ENCODE results near the gene CNTNAP4. TPM values are rescaled to one million over a fixed set of nuclear protein-coding genes. Genes with fewer than 3 reads are reported as not detected.

The CNTNAP4 gene
- polyA plus RNA-seq, 2 donors, result not detected

DNA sequence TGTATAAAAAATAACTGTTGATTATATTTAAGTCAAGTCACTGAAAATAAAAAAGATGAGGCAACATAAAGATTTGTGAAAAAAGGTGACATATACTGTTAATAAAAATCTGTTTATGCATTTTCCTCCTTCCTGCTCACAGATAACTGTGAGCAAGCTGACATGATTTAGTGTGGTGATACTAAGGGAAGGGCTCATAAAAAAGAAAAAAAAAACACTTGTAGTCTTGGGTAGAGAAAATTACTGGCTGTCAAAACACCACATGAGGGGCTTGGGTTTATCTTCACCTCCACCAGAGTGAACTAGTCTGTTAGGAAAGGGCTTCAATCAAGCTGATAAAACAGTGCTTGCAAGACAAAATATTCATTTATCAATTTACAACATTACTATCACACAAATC lies 247.6 kb downstream of the CNTNAP4 start:
- Histone ChIP-seq H3K36me3 (ENCODE audit: control insufficient read depth in 2 of 2, insufficient read depth in 2 of 2, low read length in 1 of 2) (no peaks in the 10 kb centered on the region), H3K27me3 (ENCODE audit: control insufficient read depth in 1 of 2, insufficient read depth in 2 of 2, low read length in 2 of 2) (no peaks in the 10 kb centered on the region), H3K9me3 (ENCODE audit: control insufficient read depth in 2 of 2, insufficient read depth in 1 of 2, low read depth in 1 of 2, low read length in 1 of 2) (no peaks in the 10 kb centered on the region), H3K4me1 (ENCODE audit: control insufficient read depth in 2 of 2, insufficient read depth in 2 of 2, low read length in 1 of 2) (no peaks in the 10 kb centered on the region), H3K27ac (ENCODE audit: low read depth in 2 of 2, low read length in 1 of 2) (no peak overlapping the region), H3K4me3 (ENCODE audit: low read depth in 1 of 2, low read length in 2 of 2) (no peak overlapping the region)

DNA sequence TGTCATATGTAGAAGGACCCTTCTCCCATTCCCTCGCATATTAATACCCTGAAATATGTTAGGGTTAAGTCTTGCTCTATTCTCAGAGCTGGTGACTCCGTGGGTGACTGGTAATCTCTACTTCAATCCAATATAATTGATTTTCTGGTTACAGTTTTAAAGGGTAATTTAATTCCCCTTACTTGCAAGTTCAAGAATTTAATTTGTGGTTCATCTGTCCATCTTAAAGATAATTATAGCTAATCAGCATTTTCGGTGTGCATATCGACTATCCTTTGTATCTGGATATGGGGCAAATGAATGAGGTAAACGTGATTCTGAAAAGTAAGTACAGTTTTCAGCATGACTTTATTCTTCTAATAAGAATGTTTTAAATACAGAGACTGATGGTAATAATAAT lies 250.0 kb downstream of the CNTNAP4 start:
- no peaks in the 10 kb centered on the region for H3K4me1 ChIP-seq (ENCODE audit: control insufficient read depth in 2 of 2, insufficient read depth in 2 of 2, low read length in 1 of 2)
- no peaks in the 10 kb centered on the region for H3K27me3 ChIP-seq (ENCODE audit: control insufficient read depth in 1 of 2, insufficient read depth in 2 of 2, low read length in 2 of 2)
- WGBS, 2 donors, result 82 to 83% methylated on average over 5 of the region's 5 CpGs
- H3K36me3 ChIP-seq (ENCODE audit: control insufficient read depth in 2 of 2, insufficient read depth in 2 of 2, low read length in 1 of 2), result no peaks in the 10 kb centered on the region
- H3K9me3 ChIP-seq (ENCODE audit: control insufficient read depth in 2 of 2, insufficient read depth in 1 of 2, low read depth in 1 of 2, low read length in 1 of 2), result no peaks in the 10 kb centered on the region
- H3K4me3 ChIP-seq (ENCODE audit: low read depth in 1 of 2, low read length in 2 of 2), result no peak overlapping the region
- no peak overlapping the region for H3K27ac ChIP-seq (ENCODE audit: low read depth in 2 of 2, low read length in 1 of 2)

DNA sequence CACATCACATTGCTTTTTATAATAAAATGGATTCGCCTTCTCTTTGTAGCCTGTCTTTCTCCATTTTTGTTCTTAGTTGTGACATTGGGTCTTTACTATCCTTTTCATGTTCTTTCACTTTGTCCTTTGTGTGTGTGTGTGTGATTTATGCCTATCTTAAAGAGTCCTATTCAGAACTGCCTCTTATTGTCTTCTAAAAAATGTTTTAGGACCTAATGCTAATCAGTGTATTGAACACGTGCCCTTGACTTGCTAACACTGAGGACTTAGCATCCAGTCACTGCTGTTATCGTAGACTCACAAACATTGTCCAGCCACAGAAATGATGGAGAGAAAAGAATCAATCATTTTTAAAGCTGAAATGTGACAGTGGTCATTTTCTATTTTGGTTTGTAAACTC lies 251.9 kb downstream of the CNTNAP4 start:
- H3K36me3 ChIP-seq (ENCODE audit: control insufficient read depth in 2 of 2, insufficient read depth in 2 of 2, low read length in 1 of 2), result no peaks in the 10 kb centered on the region
- H3K27me3 ChIP-seq (ENCODE audit: control insufficient read depth in 1 of 2, insufficient read depth in 2 of 2, low read length in 2 of 2), result no peaks in the 10 kb centered on the region

DNA sequence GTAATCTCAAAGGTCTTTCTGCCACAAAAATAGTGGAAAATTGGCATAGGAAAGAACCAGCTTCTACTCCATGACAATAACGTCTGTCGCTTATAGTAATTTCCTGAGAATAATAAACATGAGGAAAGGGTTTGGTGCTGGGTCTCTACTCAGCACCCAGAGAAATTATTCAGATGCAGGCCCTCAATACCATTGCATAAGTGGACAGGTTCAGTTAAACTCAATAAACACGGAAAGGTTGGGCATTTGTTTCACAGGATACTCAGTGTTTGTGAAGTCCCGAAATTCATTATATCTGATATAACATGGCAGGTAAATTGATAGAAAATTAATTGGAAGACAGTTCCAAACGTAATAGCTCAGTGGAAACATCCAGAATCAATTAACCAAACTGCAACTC lies 254.0 kb downstream of the CNTNAP4 start:
- H3K4me3 ChIP-seq (ENCODE audit: low read depth in 1 of 2, low read length in 2 of 2), result no peak overlapping the region
- H3K27me3 ChIP-seq (ENCODE audit: control insufficient read depth in 1 of 2, insufficient read depth in 2 of 2, low read length in 2 of 2), result no peaks in the 10 kb centered on the region
- no peak overlapping the region for H3K27ac ChIP-seq (ENCODE audit: low read depth in 2 of 2, low read length in 1 of 2)
- 74 to 77% methylated on average over 5 of the region's 5 CpGs for WGBS, 2 donors
- H3K36me3 ChIP-seq (ENCODE audit: control insufficient read depth in 2 of 2, insufficient read depth in 2 of 2, low read length in 1 of 2), result no peaks in the 10 kb centered on the region
- H3K4me1 ChIP-seq (ENCODE audit: control insufficient read depth in 2 of 2, insufficient read depth in 2 of 2, low read length in 1 of 2), result no peaks in the 10 kb centered on the region
- H3K9me3 ChIP-seq (ENCODE audit: control insufficient read depth in 2 of 2, insufficient read depth in 1 of 2, low read depth in 1 of 2, low read length in 1 of 2), result no peaks in the 10 kb centered on the region

More for the DNA sequence above, 251.9 kb downstream of the CNTNAP4 start:
- Histone ChIP-seq H3K4me1 (ENCODE audit: control insufficient read depth in 2 of 2, insufficient read depth in 2 of 2, low read length in 1 of 2) (no peaks in the 10 kb centered on the region), H3K9me3 (ENCODE audit: control insufficient read depth in 2 of 2, insufficient read depth in 1 of 2, low read depth in 1 of 2, low read length in 1 of 2) (no peaks in the 10 kb centered on the region), H3K4me3 (ENCODE audit: low read depth in 1 of 2, low read length in 2 of 2) (no peak overlapping the region), H3K27ac (ENCODE audit: low read depth in 2 of 2, low read length in 1 of 2) (no peak overlapping the region)
- 85 to 86% methylated on average over 3 of the region's 3 CpGs for WGBS, 2 donors

DNA sequence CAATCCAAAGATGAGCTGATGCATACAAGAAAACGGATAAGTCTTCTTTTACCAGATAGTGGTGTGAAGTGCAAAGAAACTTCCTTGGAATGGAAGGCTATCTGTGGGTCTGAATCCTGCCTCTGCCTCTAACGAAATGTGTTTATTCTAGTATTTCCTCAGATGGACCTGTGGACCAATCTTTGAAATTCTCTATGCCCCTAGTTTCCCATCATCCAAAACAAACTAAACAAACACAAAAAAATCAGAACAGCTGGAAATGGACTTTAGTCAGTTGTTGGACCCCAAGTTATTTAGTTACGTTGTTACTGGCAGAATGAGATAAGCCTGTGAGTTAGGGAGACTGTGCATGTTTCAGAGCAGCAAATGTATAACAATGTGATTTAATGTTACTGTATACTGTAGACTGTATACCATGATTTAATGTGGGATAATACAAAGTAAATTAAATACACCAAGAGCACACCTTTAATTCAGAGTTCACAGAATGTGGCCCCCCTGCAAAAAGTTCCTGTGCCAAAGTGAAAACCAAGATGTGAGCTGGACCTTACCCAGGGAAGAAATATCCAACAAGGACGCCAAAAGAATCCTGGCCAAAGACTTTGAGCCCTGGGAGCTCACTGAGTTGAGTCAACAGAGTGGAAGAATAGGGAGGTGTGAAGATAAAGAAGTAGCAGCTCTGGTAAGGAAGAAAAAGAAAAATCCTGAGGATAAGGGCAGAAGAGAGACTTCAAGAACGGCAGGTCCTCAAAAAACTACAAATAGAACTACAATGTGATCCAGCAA lies 255.2 kb downstream of the CNTNAP4 start:
- H3K9me3 ChIP-seq (ENCODE audit: control insufficient read depth in 2 of 2, insufficient read depth in 1 of 2, low read depth in 1 of 2, low read length in 1 of 2), result no peaks in the 10 kb centered on the region
- no peaks in the 10 kb centered on the region for H3K27me3 ChIP-seq (ENCODE audit: control insufficient read depth in 1 of 2, insufficient read depth in 2 of 2, low read length in 2 of 2)
- H3K27ac ChIP-seq (ENCODE audit: low read depth in 2 of 2, low read length in 1 of 2), result no peak overlapping the region
- H3K36me3 ChIP-seq (ENCODE audit: control insufficient read depth in 2 of 2, insufficient read depth in 2 of 2, low read length in 1 of 2), result no peaks in the 10 kb centered on the region
- 47 to 52% methylated on average over 5 of the region's 5 CpGs for WGBS, 2 donors
- H3K4me1 ChIP-seq (ENCODE audit: control insufficient read depth in 2 of 2, insufficient read depth in 2 of 2, low read length in 1 of 2), result no peaks in the 10 kb centered on the region
- no peak overlapping the region for H3K4me3 ChIP-seq (ENCODE audit: low read depth in 1 of 2, low read length in 2 of 2)

DNA sequence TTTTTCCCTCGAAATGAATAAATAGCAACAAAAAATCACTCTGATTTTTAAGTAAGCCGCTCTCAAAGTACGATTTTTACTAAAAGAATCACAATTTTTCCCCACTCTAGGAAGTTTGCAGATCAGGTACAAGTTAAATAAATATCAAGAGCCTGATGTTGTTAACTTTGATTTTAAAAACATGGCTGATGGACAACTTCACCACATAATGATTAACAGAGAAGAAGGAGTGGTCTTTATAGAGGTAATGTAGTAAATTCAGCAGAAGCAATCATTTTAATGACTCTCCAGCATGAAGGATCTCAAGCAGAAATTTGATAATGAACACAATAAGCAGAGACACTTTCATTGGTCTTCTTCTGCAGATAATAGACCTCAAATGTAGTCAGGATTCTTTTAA lies 262.4 kb downstream of the CNTNAP4 start:
- Histone ChIP-seq H3K27me3 (ENCODE audit: control insufficient read depth in 1 of 2, insufficient read depth in 2 of 2, low read length in 2 of 2) (no peaks in the 10 kb centered on the region), H3K4me1 (ENCODE audit: control insufficient read depth in 2 of 2, insufficient read depth in 2 of 2, low read length in 1 of 2) (no peaks in the 10 kb centered on the region), H3K36me3 (ENCODE audit: control insufficient read depth in 2 of 2, insufficient read depth in 2 of 2, low read length in 1 of 2) (no peaks in the 10 kb centered on the region), H3K4me3 (ENCODE audit: low read depth in 1 of 2, low read length in 2 of 2) (no peak overlapping the region), H3K9me3 (ENCODE audit: control insufficient read depth in 2 of 2, insufficient read depth in 1 of 2, low read depth in 1 of 2, low read length in 1 of 2) (no peaks in the 10 kb centered on the region), H3K27ac (ENCODE audit: low read depth in 2 of 2, low read length in 1 of 2) (no peak overlapping the region)
- WGBS, 2 donors, result 71 to 77% methylated on average over 3 of the region's 3 CpGs

DNA sequence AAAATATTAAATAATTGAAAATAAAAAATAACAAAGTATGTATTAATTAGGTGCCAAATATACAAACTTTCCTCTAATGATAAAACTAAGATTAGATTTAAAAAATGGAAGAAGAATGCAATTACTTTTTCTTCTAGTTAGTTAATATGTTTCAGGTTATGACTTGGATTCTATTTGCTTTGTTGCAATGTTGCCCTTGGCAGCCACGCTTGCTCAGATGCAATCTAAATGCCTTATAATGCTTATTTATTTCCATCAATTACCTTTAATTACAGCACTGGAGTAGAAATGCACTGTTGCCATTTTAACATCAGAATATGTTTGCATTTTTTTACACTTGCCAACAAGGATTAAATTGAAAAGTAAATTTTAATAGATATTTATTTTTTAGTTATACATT lies 263.9 kb downstream of the CNTNAP4 start:
- no peak overlapping the region for H3K4me3 ChIP-seq (ENCODE audit: low read depth in 1 of 2, low read length in 2 of 2)
- WGBS, 2 donors, result 46 to 63% methylated on average over 1 of the region's 1 CpG
- no peaks in the 10 kb centered on the region for H3K36me3 ChIP-seq (ENCODE audit: control insufficient read depth in 2 of 2, insufficient read depth in 2 of 2, low read length in 1 of 2)
- H3K9me3 ChIP-seq (ENCODE audit: control insufficient read depth in 2 of 2, insufficient read depth in 1 of 2, low read depth in 1 of 2, low read length in 1 of 2), result peaks cover 0 to 2% of the 10 kb centered on the region in 2 donors
- H3K27ac ChIP-seq (ENCODE audit: low read depth in 2 of 2, low read length in 1 of 2), result no peak overlapping the region
- H3K27me3 ChIP-seq (ENCODE audit: control insufficient read depth in 1 of 2, insufficient read depth in 2 of 2, low read length in 2 of 2), result no peaks in the 10 kb centered on the region
- no peaks in the 10 kb centered on the region for H3K4me1 ChIP-seq (ENCODE audit: control insufficient read depth in 2 of 2, insufficient read depth in 2 of 2, low read length in 1 of 2)

DNA sequence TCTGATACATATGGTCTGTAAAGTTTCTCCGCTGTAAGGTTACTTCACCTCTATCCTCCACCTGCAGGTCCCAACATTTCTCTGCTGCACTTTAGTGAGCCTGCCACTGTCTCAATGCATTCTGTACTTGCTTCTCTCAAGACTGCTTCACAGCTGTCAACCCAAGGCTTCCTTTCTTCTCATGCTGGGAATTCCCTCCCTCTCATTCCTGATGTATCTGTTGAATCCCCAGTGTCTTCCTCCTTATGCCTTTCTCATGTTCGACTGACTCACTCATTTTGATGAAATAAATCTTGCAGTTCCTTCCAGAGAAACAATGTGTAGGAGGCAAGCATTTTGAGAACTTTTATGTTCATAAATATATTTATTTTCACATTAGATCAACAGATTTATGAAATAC lies 288.3 kb downstream of the CNTNAP4 start:
- no peaks in the 10 kb centered on the region for H3K4me1 ChIP-seq (ENCODE audit: control insufficient read depth in 2 of 2, insufficient read depth in 2 of 2, low read length in 1 of 2)
- no peaks in the 10 kb centered on the region for H3K27me3 ChIP-seq (ENCODE audit: control insufficient read depth in 1 of 2, insufficient read depth in 2 of 2, low read length in 2 of 2)
- H3K9me3 ChIP-seq (ENCODE audit: control insufficient read depth in 2 of 2, insufficient read depth in 1 of 2, low read depth in 1 of 2, low read length in 1 of 2), result peaks cover 4 to 5% of the 10 kb centered on the region in 2 donors
- no peak overlapping the region for H3K4me3 ChIP-seq (ENCODE audit: low read depth in 1 of 2, low read length in 2 of 2)
- no peak overlapping the region for H3K27ac ChIP-seq (ENCODE audit: low read depth in 2 of 2, low read length in 1 of 2)
- H3K36me3 ChIP-seq (ENCODE audit: control insufficient read depth in 2 of 2, insufficient read depth in 2 of 2, low read length in 1 of 2), result no peaks in the 10 kb centered on the region
- 77 to 78% methylated on average over 2 of the region's 2 CpGs for whole genome bisulfite sequencing, 2 donors

DNA sequence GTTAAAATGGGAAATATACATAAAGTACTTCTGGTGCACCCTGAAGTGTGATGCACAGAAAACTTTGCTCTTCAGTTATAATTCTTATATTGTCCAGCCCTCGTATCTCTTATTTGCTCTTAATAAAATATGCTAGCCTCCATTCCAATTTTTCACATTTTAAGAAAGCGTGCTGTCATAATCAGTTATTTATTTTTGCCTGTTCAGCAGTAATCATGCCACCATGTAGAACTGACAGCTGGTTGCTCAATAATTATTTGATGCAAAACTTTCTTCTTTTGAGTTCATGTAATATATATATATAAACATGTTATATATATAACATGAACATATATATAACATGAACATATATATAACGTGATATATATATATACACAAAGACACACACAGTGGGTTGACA lies 294.6 kb downstream of the CNTNAP4 start:
- H3K4me1 ChIP-seq (ENCODE audit: control insufficient read depth in 2 of 2, insufficient read depth in 2 of 2, low read length in 1 of 2), result no peaks in the 10 kb centered on the region
- peaks cover 0 to 4% of the 10 kb centered on the region in 2 donors for H3K9me3 ChIP-seq (ENCODE audit: control insufficient read depth in 2 of 2, insufficient read depth in 1 of 2, low read depth in 1 of 2, low read length in 1 of 2)
- H3K27me3 ChIP-seq (ENCODE audit: control insufficient read depth in 1 of 2, insufficient read depth in 2 of 2, low read length in 2 of 2), result no peaks in the 10 kb centered on the region
- H3K27ac ChIP-seq (ENCODE audit: low read depth in 2 of 2, low read length in 1 of 2), result no peak overlapping the region
- no peak overlapping the region for H3K4me3 ChIP-seq (ENCODE audit: low read depth in 1 of 2, low read length in 2 of 2)
- no peaks in the 10 kb centered on the region for H3K36me3 ChIP-seq (ENCODE audit: control insufficient read depth in 2 of 2, insufficient read depth in 2 of 2, low read length in 1 of 2)
- WGBS, 2 donors, result 72 to 78% methylated on average over 3 of the region's 3 CpGs

DNA sequence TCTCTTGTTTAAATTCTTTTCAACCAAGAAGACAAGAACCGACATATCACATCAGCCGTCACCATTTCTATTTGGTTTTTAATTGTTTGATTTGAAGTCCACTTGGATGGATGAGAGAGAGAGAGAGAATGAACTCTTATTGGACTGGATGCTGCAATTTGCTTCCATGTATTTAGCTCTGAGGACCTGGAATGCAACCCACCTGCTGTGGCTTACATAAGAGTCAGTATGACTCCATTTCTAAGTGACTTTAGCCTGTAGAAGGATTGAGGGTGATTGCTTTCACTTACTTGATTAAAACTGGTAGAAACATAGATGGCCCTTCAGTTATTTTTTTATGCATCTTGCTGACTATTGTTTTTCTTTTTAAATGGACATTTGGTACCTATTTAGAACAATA lies 296.1 kb downstream of the CNTNAP4 start:
- Histone ChIP-seq H3K27me3 (ENCODE audit: control insufficient read depth in 1 of 2, insufficient read depth in 2 of 2, low read length in 2 of 2) (no peaks in the 10 kb centered on the region), H3K4me1 (ENCODE audit: control insufficient read depth in 2 of 2, insufficient read depth in 2 of 2, low read length in 1 of 2) (no peaks in the 10 kb centered on the region), H3K9me3 (ENCODE audit: control insufficient read depth in 2 of 2, insufficient read depth in 1 of 2, low read depth in 1 of 2, low read length in 1 of 2) (peaks cover 0 to 4% of the 10 kb centered on the region in 2 donors), H3K36me3 (ENCODE audit: control insufficient read depth in 2 of 2, insufficient read depth in 2 of 2, low read length in 1 of 2) (no peaks in the 10 kb centered on the region), H3K4me3 (ENCODE audit: low read depth in 1 of 2, low read length in 2 of 2) (no peak overlapping the region), H3K27ac (ENCODE audit: low read depth in 2 of 2, low read length in 1 of 2) (no peak overlapping the region)
- 62 to 76% methylated on average over 2 of the region's 2 CpGs for WGBS, 2 donors
